ENCODE results near the gene CARF. TPM values are rescaled to one million over a fixed set of nuclear protein-coding genes. Genes with fewer than 3 reads are reported as not detected.

The CARF gene
- total and polyA plus RNA-seq, 2 donors = 5.0 to 28.5 TPM

- Histone ChIP-seq H3K27ac (ENCODE audit: low read depth) (no peak overlapping the region), H3K4me1 (ENCODE audit: insufficient read depth) (no peaks in the 10 kb centered on the region), H3K36me3 (ENCODE audit: insufficient read depth) (no peaks in the 10 kb centered on the region), H3K4me3 (ENCODE audit: low read depth, low read length) (no peak overlapping the region)
- DNase-seq (ENCODE audit: extremely low spot score) = no peak
- WGBS = 1% methylated on average over 1 of the region's 1 CpG
Observed at GRCh38 chr2:203018181-203018580, 106.1 kb downstream of the CARF start.

DNA sequence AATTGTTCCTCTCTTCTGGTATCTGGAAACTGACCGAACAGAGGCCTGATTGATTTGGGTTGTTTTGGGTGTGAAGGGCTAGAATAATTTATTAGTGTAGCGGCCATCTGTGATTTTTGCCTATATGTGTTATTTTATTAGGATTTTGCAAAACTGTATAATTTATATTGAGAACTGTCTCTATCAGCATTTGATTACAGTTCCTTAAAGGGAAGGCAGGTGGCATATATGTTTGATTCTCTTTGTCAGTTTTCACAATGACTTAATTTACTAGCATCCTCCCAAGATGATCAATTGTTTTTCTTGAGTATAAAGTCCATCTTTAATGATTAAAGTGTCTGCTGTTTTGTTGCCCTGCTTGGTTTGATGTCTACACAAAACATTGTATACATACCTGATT is 107.1 kb downstream of the CARF start:
- no peaks in the 10 kb centered on the region for H3K4me1 ChIP-seq (ENCODE audit: insufficient read depth)
- no peaks in the 10 kb centered on the region for H3K36me3 ChIP-seq (ENCODE audit: insufficient read depth)
- H3K4me3 ChIP-seq (ENCODE audit: low read depth, low read length) = peak overlapping the region; percentile 4
- WGBS = 83% methylated on average over 2 of the region's 2 CpGs
- no peak overlapping the region for H3K27ac ChIP-seq (ENCODE audit: low read depth)
- no peak for DNase-seq (ENCODE audit: extremely low spot score)

GRCh38 chr2:203021991-203022390 is 109.9 kb downstream of the CARF start:
- H3K27ac ChIP-seq (ENCODE audit: low read depth) = no peak overlapping the region
- H3K36me3 ChIP-seq (ENCODE audit: insufficient read depth) = no peaks in the 10 kb centered on the region
- H3K4me3 ChIP-seq (ENCODE audit: low read depth, low read length) = no peak overlapping the region
- no peaks in the 10 kb centered on the region for H3K4me1 ChIP-seq (ENCODE audit: insufficient read depth)
- WGBS = 53% methylated on average over 4 of the region's 4 CpGs
- no peak for DNase-seq (ENCODE audit: extremely low spot score)

DNA sequence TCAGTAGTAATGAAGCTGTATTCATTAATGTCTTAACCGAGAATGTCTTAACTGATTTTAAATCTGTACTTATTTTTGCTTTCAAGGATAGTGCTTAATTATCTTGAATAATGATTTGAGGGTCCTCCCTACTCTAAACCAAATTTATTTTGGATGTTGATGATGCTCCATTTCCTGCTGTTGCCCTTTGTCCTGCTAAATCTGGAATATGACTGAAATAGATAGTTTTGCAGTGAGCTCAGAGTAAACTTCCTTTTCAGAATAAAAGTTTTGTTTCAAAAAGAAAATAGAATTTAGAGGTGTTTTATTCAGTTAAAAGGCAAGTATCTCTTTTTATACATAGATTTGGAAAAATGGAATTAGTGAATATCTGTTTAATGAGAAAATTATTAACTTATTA is 110.7 kb downstream of the CARF start:
- H3K4me3 ChIP-seq (ENCODE audit: low read depth, low read length) = no peak overlapping the region

DNA sequence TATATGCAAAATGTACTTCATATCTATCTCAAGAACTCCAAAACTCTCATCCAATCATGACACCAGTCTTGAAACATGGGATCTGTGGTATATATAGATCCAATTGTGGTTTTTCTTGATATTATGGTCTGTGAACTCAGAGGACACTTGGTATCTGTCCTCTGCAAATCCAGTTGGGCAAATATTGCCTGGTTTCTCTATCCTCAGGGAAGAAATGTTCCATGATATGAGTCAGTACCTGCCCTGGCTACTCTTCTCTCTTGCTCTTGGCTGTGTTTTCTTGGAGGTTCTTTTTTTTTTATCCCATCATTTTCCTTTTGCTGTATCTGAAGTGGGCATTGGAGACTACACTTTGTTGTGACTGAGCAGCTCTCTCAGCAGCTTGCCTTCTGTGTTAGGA is 113.5 kb downstream of the CARF start:
- H3K4me3 ChIP-seq (ENCODE audit: low read depth, low read length) = no peak overlapping the region
- no peak overlapping the region for H3K27ac ChIP-seq (ENCODE audit: low read depth)
- H3K36me3 ChIP-seq (ENCODE audit: insufficient read depth) = no peaks in the 10 kb centered on the region
- DNase-seq (ENCODE audit: extremely low spot score) = no peak
- no peaks in the 10 kb centered on the region for H3K4me1 ChIP-seq (ENCODE audit: insufficient read depth)

More for the DNA sequence above, 110.7 kb downstream of the CARF start:
- H3K4me1 ChIP-seq (ENCODE audit: insufficient read depth) = no peaks in the 10 kb centered on the region
- no peaks in the 10 kb centered on the region for H3K36me3 ChIP-seq (ENCODE audit: insufficient read depth)
- H3K27ac ChIP-seq (ENCODE audit: low read depth) = no peak overlapping the region
- DNase-seq (ENCODE audit: extremely low spot score) = no peak
- WGBS = 52% methylated on average over 1 of the region's 1 CpG

DNA sequence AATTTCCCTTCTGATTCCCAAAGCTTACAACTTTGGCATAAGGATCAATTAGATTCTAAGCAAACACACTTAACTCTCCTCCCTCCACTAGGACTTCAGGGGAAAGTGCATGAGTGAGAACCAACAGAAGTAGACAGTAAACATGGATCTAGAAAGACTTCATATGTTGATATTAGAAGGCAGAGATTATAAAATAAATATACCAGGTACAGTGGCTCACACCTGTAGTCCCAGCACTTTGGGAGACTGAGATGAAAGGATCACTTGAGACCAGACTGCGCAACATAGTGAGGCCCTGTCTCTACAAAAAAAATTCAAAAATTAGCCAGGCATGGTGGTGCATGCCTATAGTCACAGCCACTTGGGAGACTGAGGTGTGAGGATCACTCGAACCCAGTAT is 118.5 kb downstream of the CARF start:
- no peaks in the 10 kb centered on the region for H3K36me3 ChIP-seq (ENCODE audit: insufficient read depth)
- H3K4me1 ChIP-seq (ENCODE audit: insufficient read depth) = no peaks in the 10 kb centered on the region
- DNase-seq (ENCODE audit: extremely low spot score) = no peak
- no peak overlapping the region for H3K4me3 ChIP-seq (ENCODE audit: low read depth, low read length)
- WGBS = 98% methylated on average over 2 of the region's 2 CpGs
- H3K27ac ChIP-seq (ENCODE audit: low read depth) = no peak overlapping the region

- no peak for DNase-seq (ENCODE audit: extremely low spot score)
- H3K4me3 ChIP-seq (ENCODE audit: low read depth, low read length) = no peak overlapping the region
- no peaks in the 10 kb centered on the region for H3K4me1 ChIP-seq (ENCODE audit: insufficient read depth)
- no peak overlapping the region for H3K27ac ChIP-seq (ENCODE audit: low read depth)
- H3K36me3 ChIP-seq (ENCODE audit: insufficient read depth) = no peaks in the 10 kb centered on the region
- 79% methylated on average over 5 of the region's 5 CpGs for WGBS
Observed at GRCh38 chr2:203030991-203031390, 118.9 kb downstream of the CARF start.

DNA sequence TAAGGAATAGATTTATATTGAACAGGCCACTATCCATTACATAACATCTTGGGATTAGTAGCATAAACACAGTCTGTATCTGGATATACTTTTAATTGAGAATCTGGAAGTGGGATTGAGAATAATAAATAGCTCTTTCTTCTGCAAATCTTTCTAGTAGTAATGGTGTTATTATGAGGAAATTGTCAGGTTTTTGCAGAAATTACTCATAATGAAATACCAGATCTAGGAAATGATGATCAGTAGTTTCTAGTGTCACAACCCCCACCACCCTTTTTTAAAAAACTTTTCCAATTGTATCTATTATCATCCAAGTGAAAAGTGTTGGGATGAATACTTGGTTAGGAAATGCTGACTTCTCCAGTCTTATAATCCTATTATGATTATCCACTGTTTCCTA is 121.3 kb downstream of the CARF start:
- no peaks in the 10 kb centered on the region for H3K4me1 ChIP-seq (ENCODE audit: insufficient read depth)
- no peak overlapping the region for H3K4me3 ChIP-seq (ENCODE audit: low read depth, low read length)
- no peaks in the 10 kb centered on the region for H3K36me3 ChIP-seq (ENCODE audit: insufficient read depth)
- no peak for DNase-seq (ENCODE audit: extremely low spot score)
- H3K27ac ChIP-seq (ENCODE audit: low read depth) = no peak overlapping the region

GRCh38 chr2:203035879-203036470 is 123.9 kb downstream of the CARF start:
- no peak overlapping the region for H3K27ac ChIP-seq (ENCODE audit: low read depth)
- no peak for DNase-seq (ENCODE audit: extremely low spot score)
- H3K4me3 ChIP-seq (ENCODE audit: low read depth, low read length) = no peak overlapping the region
- peaks cover 2% of the 10 kb centered on the region for H3K4me1 ChIP-seq (ENCODE audit: insufficient read depth)
- no peaks in the 10 kb centered on the region for H3K36me3 ChIP-seq (ENCODE audit: insufficient read depth)
- 52% methylated on average over 3 of the region's 3 CpGs for WGBS

Small RNA genes lying within 50 kb of the gene (small RNA-seq; reads per million reads assigned to genes)
- gene AC010900.2 = not detected

Other genes starting within 250 kb of the CARF start
- gene ICA1L, start 40.5 kb upstream of the CARF start, total RNA-seq = 67.0 TPM
- gene ICA1L, start 40.5 kb upstream of the CARF start, polyA plus RNA-seq = 6.1 TPM
- gene WDR12, start 602 bp upstream of the CARF start, total RNA-seq = 28.4 TPM
- 16.4 TPM for gene WDR12, start 602 bp upstream of the CARF start, polyA plus RNA-seq
- 122 TPM for gene NBEAL1, start 102.6 kb downstream of the CARF start, total RNA-seq
- 14.2 TPM for gene NBEAL1, start 102.6 kb downstream of the CARF start, polyA plus RNA-seq

All from urinary bladder (tissue), 4 donors.